ENCODE data around the gene RXFP1.

RXFP1 gene

GRCh38 chr4:158671915-158672806 is 150.5 kb downstream of the RXFP1 start, which contains the start of gene ETFDH:
TSS of gene ETFDH (plus strand) at chr4:158672296. CDS start at chr4:158672457, 161 bp downstream.
- DNase-seq (ENCODE audit: low read depth) = peak; percentile 99

- no peak for DNase-seq (ENCODE audit: low read depth)
These were observed 152.0 kb downstream of the RXFP1 start for GRCh38 chr4:158673633-158674032.

- DNase-seq (ENCODE audit: low read depth) = no peak
These were observed 154.4 kb downstream of the RXFP1 start for GRCh38 chr4:158676076-158676475.

- DNase-seq (ENCODE audit: low read depth) = no peak
These were observed 157.1 kb downstream of the RXFP1 start for GRCh38 chr4:158678767-158679166.

DNA sequence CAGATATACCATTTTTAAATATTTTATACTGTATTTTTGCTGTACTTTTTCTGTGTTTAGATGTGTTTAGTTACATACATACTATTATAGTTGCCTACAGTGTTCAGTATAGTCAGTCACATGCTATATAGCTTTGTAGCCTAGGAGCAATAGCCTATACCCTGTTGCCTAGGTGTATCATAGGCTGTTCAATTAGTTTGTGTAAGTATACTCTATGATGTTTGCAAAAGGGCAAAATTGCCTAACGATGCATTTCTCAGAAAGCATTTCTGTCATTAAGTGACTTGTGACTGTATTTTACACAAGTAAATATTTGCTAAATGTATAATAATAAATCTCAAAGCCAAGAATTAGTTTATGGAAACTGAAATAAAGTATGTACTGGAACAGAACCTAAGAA is 159.9 kb downstream of the RXFP1 start:
- DNase-seq (ENCODE audit: low read depth) = no peak

DNA sequence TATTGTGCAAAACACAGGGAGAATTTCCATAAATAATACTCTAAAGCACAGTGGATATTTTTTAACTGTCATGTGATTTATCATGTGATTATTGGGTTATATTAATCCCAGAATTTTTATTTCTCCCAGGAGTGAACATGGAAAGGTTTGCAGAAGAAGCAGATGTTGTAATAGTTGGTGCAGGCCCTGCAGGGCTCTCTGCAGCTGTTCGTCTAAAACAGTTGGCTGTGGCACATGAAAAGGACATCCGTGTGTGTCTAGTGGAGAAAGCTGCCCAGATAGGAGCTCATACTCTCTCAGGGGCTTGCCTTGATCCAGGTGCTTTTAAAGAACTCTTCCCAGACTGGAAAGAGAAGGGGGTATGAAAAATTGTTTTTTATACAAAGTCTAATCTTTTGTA is 160.4 kb downstream of the RXFP1 start:
- DNase-seq (ENCODE audit: low read depth) = no peak

GRCh38 chr4:158688813-158689212 is 167.1 kb downstream of the RXFP1 start:
- no peak for DNase-seq (ENCODE audit: low read depth)
